Upper lobe of left lung (tissue), 4 donors: ENCODE measurements around the gene COPRS.

Source experiments
- POLR2A ChIP-seq, 4 donors: fragments of 450-650 bp; IDR thresholded peaks; one replicate each; pipeline ENCODE4 v1.5.1; 2016 to 2017; ENCODE audit warnings: antibody characterized with exemption in 4 of 4, mild to moderate bottlenecking in 2 of 4
- TF ChIP-seq, protein P1 (sequence below), 6 experiments: fragments of 450-650 bp in 4 of 6; fragments of 200-600 bp in 2 of 6; sonication (generic) in 2 of 6; IDR thresholded peaks; one replicate each; pipeline ENCODE4 v1.5.1; 2016 to 2019; ENCODE audit warnings: antibody characterized with exemption in 6 of 6

DNA sequence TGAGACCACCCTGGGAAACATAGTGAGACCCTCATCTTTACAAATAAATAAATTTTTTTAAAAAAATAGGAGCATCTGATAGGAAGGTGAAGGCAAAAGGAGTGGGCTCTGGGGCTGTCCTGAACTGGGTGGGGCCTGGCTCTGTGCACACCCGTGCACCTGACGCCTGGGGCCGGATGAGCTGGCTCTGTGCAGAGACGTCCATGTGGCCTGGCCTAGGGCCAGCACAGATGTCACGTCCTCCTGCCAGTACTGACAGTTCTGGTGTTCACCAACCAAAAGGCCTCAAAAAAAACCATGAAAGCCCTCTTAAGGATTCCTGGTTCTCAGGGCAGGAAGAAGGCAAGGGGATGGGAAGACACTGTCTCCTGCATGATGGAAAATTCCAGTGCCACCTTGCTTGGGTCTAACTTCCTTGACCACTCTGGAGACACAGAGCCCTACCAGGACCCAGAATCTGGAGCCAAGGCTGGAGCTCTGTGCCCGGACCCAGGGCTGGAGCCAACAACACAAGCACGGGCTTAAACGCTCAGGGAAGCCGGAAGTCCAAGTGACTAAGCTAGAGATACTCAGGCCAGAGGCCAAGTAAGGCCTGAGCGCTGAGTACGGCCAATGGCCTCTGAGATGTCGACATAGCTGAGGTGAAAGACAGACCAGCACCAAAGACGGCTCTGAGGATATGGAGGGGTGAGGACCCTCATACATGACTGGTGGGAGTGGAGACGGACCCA lies 32.9 kb downstream of the COPRS start:
- TF ChIP-seq, protein P1, sequence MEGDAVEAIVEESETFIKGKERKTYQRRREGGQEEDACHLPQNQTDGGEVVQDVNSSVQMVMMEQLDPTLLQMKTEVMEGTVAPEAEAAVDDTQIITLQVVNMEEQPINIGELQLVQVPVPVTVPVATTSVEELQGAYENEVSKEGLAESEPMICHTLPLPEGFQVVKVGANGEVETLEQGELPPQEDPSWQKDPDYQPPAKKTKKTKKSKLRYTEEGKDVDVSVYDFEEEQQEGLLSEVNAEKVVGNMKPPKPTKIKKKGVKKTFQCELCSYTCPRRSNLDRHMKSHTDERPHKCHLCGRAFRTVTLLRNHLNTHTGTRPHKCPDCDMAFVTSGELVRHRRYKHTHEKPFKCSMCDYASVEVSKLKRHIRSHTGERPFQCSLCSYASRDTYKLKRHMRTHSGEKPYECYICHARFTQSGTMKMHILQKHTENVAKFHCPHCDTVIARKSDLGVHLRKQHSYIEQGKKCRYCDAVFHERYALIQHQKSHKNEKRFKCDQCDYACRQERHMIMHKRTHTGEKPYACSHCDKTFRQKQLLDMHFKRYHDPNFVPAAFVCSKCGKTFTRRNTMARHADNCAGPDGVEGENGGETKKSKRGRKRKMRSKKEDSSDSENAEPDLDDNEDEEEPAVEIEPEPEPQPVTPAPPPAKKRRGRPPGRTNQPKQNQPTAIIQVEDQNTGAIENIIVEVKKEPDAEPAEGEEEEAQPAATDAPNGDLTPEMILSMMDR (IDR thresholded peaks at IDR 0.05) = no peak
- TF ChIP-seq POLR2A (IDR thresholded peaks at IDR 0.05) = no peak
